Measurements from ENCODE around the gene MACROD1. TPM values are rescaled to one million over a fixed set of nuclear protein-coding genes. Genes with fewer than 3 reads are reported as not detected.

MACROD1 gene
- total RNA-seq, 3 donors from 2014 or later (not counting 1 experiment from before 2014, with no cell fraction given): 0.73 to 3.3 (median 1.8) TPM

- Histone ChIP-seq H3K4me1 (ENCODE audit: control insufficient read depth, insufficient read depth, low read length) (peaks cover 5% of the 10 kb centered on the region), H3K4me3 (ENCODE audit: low read length) (no peak overlapping the region), H3K36me3 (ENCODE audit: control insufficient read depth, insufficient read depth, low read length) (no peaks in the 10 kb centered on the region), H3K27me3 (ENCODE audit: control insufficient read depth, insufficient read depth, low read length) (no peaks in the 10 kb centered on the region), H3K9me3 (ENCODE audit: control insufficient read depth, insufficient read depth, low read length) (no peaks in the 10 kb centered on the region), H3K27ac (ENCODE audit: low read length) (no peak overlapping the region)
- WGBS (ENCODE audit: insufficient coverage): 89% methylated on average over 8 of the region's 8 CpGs
- Mint-ChIP-seq H3K36me3 (no peaks in the 10 kb centered on the region), H3K27ac (no peak overlapping the region), H3K27me3 (ENCODE audit: low read depth in 2 of 2) (no peaks in the 10 kb centered on the region), H3K4me3 (no peak overlapping the region), H3K9me3 (no peaks in the 10 kb centered on the region), H3K4me1 (no peaks in the 10 kb centered on the region)
- TF ChIP-seq, protein P1, sequence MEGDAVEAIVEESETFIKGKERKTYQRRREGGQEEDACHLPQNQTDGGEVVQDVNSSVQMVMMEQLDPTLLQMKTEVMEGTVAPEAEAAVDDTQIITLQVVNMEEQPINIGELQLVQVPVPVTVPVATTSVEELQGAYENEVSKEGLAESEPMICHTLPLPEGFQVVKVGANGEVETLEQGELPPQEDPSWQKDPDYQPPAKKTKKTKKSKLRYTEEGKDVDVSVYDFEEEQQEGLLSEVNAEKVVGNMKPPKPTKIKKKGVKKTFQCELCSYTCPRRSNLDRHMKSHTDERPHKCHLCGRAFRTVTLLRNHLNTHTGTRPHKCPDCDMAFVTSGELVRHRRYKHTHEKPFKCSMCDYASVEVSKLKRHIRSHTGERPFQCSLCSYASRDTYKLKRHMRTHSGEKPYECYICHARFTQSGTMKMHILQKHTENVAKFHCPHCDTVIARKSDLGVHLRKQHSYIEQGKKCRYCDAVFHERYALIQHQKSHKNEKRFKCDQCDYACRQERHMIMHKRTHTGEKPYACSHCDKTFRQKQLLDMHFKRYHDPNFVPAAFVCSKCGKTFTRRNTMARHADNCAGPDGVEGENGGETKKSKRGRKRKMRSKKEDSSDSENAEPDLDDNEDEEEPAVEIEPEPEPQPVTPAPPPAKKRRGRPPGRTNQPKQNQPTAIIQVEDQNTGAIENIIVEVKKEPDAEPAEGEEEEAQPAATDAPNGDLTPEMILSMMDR (IDR thresholded peaks at IDR 0.05): no peak
- ATAC-seq (no peak), DNase-seq (no peak)
- intact Hi-C loops (cut with micrococcal nuclease): no loop called here
Measured at GRCh38 chr11:64092761-64093136, 73.2 kb downstream of the MACROD1 start.

GRCh38 chr11:64092111-64092760 is 73.7 kb downstream of the MACROD1 start:
- H3K27me3 Mint-ChIP-seq (ENCODE audit: low read depth in 2 of 2): no peaks in the 10 kb centered on the region
- TF ChIP-seq, protein P1 (IDR thresholded peaks at IDR 0.05): no peak
- 81% methylated on average over 15 of the region's 15 CpGs for WGBS (ENCODE audit: insufficient coverage)
- no peak overlapping the region for H3K4me3 Mint-ChIP-seq
- peaks cover 5% of the 10 kb centered on the region for H3K4me1 ChIP-seq (ENCODE audit: control insufficient read depth, insufficient read depth, low read length)
- no peak overlapping the region for H3K27ac ChIP-seq (ENCODE audit: low read length)
- H3K9me3 ChIP-seq (ENCODE audit: control insufficient read depth, insufficient read depth, low read length): no peaks in the 10 kb centered on the region
- no peaks in the 10 kb centered on the region for H3K27me3 ChIP-seq (ENCODE audit: control insufficient read depth, insufficient read depth, low read length)
- DNase-seq (no peak), ATAC-seq (no peak)
- no peaks in the 10 kb centered on the region for H3K9me3 Mint-ChIP-seq
- no peak overlapping the region for H3K27ac Mint-ChIP-seq
- no peaks in the 10 kb centered on the region for H3K4me1 Mint-ChIP-seq
- H3K4me3 ChIP-seq (ENCODE audit: low read length): no peak overlapping the region
- no peaks in the 10 kb centered on the region for H3K36me3 ChIP-seq (ENCODE audit: control insufficient read depth, insufficient read depth, low read length)
- H3K36me3 Mint-ChIP-seq: no peaks in the 10 kb centered on the region
- intact Hi-C loops (cut with micrococcal nuclease): no loop called here

- peaks cover 5% of the 10 kb centered on the region for H3K4me1 ChIP-seq (ENCODE audit: control insufficient read depth, insufficient read depth, low read length)
- no peak for ATAC-seq
- no peaks in the 10 kb centered on the region for H3K9me3 Mint-ChIP-seq
- H3K27me3 Mint-ChIP-seq (ENCODE audit: low read depth in 2 of 2): no peaks in the 10 kb centered on the region
- intact Hi-C loops (cut with micrococcal nuclease): no loop called here
- no peak overlapping the region for H3K27ac Mint-ChIP-seq
- no peaks in the 10 kb centered on the region for H3K4me1 Mint-ChIP-seq
- DNase-seq: no peak
- H3K36me3 Mint-ChIP-seq: no peaks in the 10 kb centered on the region
- 64% methylated on average over 11 of the region's 11 CpGs for WGBS (ENCODE audit: insufficient coverage)
- H3K4me3 ChIP-seq (ENCODE audit: low read length): no peak overlapping the region
- TF ChIP-seq, protein P1 (IDR thresholded peaks at IDR 0.05): no peak
- no peak overlapping the region for H3K27ac ChIP-seq (ENCODE audit: low read length)
- no peaks in the 10 kb centered on the region for H3K36me3 ChIP-seq (ENCODE audit: control insufficient read depth, insufficient read depth, low read length)
- H3K27me3 ChIP-seq (ENCODE audit: control insufficient read depth, insufficient read depth, low read length): no peaks in the 10 kb centered on the region
- H3K9me3 ChIP-seq (ENCODE audit: control insufficient read depth, insufficient read depth, low read length): no peaks in the 10 kb centered on the region
- no peak overlapping the region for H3K4me3 Mint-ChIP-seq
Measured at GRCh38 chr11:64090806-64091516, 75.0 kb downstream of the MACROD1 start.
